ENCODE data around the gene AJUBA.

- no peak for TF ChIP-seq CTCF (IDR thresholded peaks at IDR 0.05)
- no peak for TF ChIP-seq POLR2A (IDR thresholded peaks at IDR 0.05)
Observed at GRCh38 chr14:22974530-22975313, 7.6 kb downstream of the AJUBA start.
